Stimulated activated CD8-positive, alpha-beta memory T cell treated with anti-CD3 and anti-CD28 coated beads, Interleukin-12 subunit alpha, Interleukin-12 subunit beta, amount 100 ng/mL, for 1 hour (primary cell): ENCODE measurements around the gene NANOG.
"Not testable (repeated sequence)": the region's sequence is repeated elsewhere in the genome, so short reads cannot be mapped to it uniquely, and the experiment has no call there.

Experiments
- DNase-seq: peaks from one replicate; pipeline ENCODE4 v3.0.0-alpha.2; 2020; ENCODE audit warnings: low read depth

Gene NANOG

GRCh38 chr12:7788884-7789528 lies at the start of gene NANOG:
Gene NANOG, plus strand, starts transcription at chr12:7789402. Its CDS starts 213 bp downstream, at chr12:7789615.
- not testable (repeated sequence) for DNase-seq

- no peak for DNase-seq
Measured at GRCh38 chr12:7747246-7747645, 42.0 kb upstream of the NANOG start, which contains the start of gene CLEC4C. Gene CLEC4C, minus strand, starts transcription at chr12:7747375. Its CDS starts 27 bp downstream, at chr12:7747348.

GRCh38 chr12:7748852-7749251 lies 40.4 kb upstream of the NANOG start:
- no peak for DNase-seq

- DNase-seq: no peak
Measured at GRCh38 chr12:7749442-7749841, 39.8 kb upstream of the NANOG start.

- DNase-seq: no peak
Measured at GRCh38 chr12:7750350-7750749, 38.9 kb upstream of the NANOG start.

GRCh38 chr12:7751394-7751793 lies 37.8 kb upstream of the NANOG start:
- no peak for DNase-seq

- DNase-seq: not testable (repeated sequence)
Measured at GRCh38 chr12:7751941-7752922, 37.0 kb upstream of the NANOG start.

- DNase-seq: not testable (repeated sequence)
Measured at GRCh38 chr12:7755668-7756067, 33.5 kb upstream of the NANOG start.

GRCh38 chr12:7756993-7757392 lies 32.2 kb upstream of the NANOG start:
- DNase-seq: no peak

- DNase-seq: no peak
Measured at GRCh38 chr12:7758766-7759140, 30.4 kb upstream of the NANOG start.

- DNase-seq: no peak
Measured at GRCh38 chr12:7769999-7770398, 19.2 kb upstream of the NANOG start.

- DNase-seq: no peak
Measured at GRCh38 chr12:7781274-7781673, 7.9 kb upstream of the NANOG start.

GRCh38 chr12:7782055-7782454 lies 7.1 kb upstream of the NANOG start:
- DNase-seq: no peak

GRCh38 chr12:7783433-7783832 lies 5.8 kb upstream of the NANOG start:
- DNase-seq: not testable (repeated sequence)

GRCh38 chr12:7784701-7785100 lies 4.5 kb upstream of the NANOG start:
- no peak for DNase-seq

GRCh38 chr12:7787574-7788293 lies 1.5 kb upstream of the NANOG start:
- no peak for DNase-seq

- DNase-seq: no peak
Measured at GRCh38 chr12:7788294-7788660, 925 bp upstream of the NANOG start.

GRCh38 chr12:7793211-7793610 lies 4.0 kb downstream of the NANOG start:
- no peak for DNase-seq

GRCh38 chr12:7797269-7797668 lies 8.1 kb downstream of the NANOG start:
- not testable (repeated sequence) for DNase-seq

- DNase-seq: no peak
Measured at GRCh38 chr12:7797698-7798398, 8.6 kb downstream of the NANOG start.

- not testable (repeated sequence) for DNase-seq
Measured at GRCh38 chr12:7798750-7799308, 9.6 kb downstream of the NANOG start.
